Transverse colon (tissue), 4 donors: ENCODE measurements around the gene PKP2.
"Not testable (repeated sequence)": the region's sequence is repeated elsewhere in the genome, so short reads cannot be mapped to it uniquely, and the experiment has no call there.

Experiments used
- POLR2AphosphoS5 ChIP-seq, 3 donors: sonication (generic); formaldehyde crosslinking; IDR thresholded peaks; one replicate each; pipeline ENCODE4 v1.6.1; 2016; ENCODE audit warnings: antibody characterized with exemption in 3 of 3
- TF ChIP-seq, protein P1 (sequence below), 5 experiments: fragments of 200-600 bp in 3 of 5; fragments of 450-650 bp in 2 of 5; sonication (generic) in 3 of 5; IDR thresholded peaks; 1 replicate in 2 of 5; 2 replicates in 3 of 5; pipeline ENCODE4 v1.5.1; 2016 to 2017; ENCODE audit warnings: antibody characterized with exemption in 5 of 5, inconsistent platforms in 3 of 5, mild to moderate bottlenecking in 2 of 5, moderate library complexity in 1 of 5

GRCh38 chr12:32892369-32892768, 4.2 kb downstream of the PKP2 start:
- TF ChIP-seq, protein P1, sequence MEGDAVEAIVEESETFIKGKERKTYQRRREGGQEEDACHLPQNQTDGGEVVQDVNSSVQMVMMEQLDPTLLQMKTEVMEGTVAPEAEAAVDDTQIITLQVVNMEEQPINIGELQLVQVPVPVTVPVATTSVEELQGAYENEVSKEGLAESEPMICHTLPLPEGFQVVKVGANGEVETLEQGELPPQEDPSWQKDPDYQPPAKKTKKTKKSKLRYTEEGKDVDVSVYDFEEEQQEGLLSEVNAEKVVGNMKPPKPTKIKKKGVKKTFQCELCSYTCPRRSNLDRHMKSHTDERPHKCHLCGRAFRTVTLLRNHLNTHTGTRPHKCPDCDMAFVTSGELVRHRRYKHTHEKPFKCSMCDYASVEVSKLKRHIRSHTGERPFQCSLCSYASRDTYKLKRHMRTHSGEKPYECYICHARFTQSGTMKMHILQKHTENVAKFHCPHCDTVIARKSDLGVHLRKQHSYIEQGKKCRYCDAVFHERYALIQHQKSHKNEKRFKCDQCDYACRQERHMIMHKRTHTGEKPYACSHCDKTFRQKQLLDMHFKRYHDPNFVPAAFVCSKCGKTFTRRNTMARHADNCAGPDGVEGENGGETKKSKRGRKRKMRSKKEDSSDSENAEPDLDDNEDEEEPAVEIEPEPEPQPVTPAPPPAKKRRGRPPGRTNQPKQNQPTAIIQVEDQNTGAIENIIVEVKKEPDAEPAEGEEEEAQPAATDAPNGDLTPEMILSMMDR (IDR thresholded peaks at IDR 0.05): not testable (repeated sequence)
- TF ChIP-seq POLR2AphosphoS5 (IDR thresholded peaks at IDR 0.05): not testable (repeated sequence)
